NT2/D1 (cell line): ENCODE data around the gene PRTG.

Source experiments
- SUZ12 ChIP-seq: IDR thresholded peaks from 2 replicates; pipeline ENCODE4 v1.6.1; 2011; ENCODE audit not compliant: insufficient read length, insufficient read depth; ENCODE audit errors: extremely low read depth
- YY1 ChIP-seq: IDR thresholded peaks from 2 replicates; pipeline ENCODE4 v1.6.1; 2011; ENCODE audit not compliant: insufficient read length, insufficient read depth

GRCh38 chr15:55681631-55682030 is 61.3 kb downstream of the PRTG start:
- no peak for TF ChIP-seq YY1
- no peak for TF ChIP-seq SUZ12
